SK-N-SH (cell line): ENCODE results near the gene MAD1L1.
"Not testable (repeated sequence)": the region's sequence is repeated elsewhere in the genome, so short reads cannot be mapped to it uniquely, and the experiment has no call there.

Experiments
- CHD2 ChIP-seq: fragments of 150-350 bp; IDR thresholded peaks from 2 replicates; pipeline ENCODE4 v1.6.1; 2018; ENCODE audit warnings: low read length; ENCODE audit not compliant: partially characterized antibody
- GABPA ChIP-seq: IDR thresholded peaks from 2 replicates; pipeline ENCODE4 v1.4.0; 2012; ENCODE audit warnings: low read depth, mild to moderate bottlenecking
- GATA2 ChIP-seq: sonication (generic); formaldehyde crosslinking; IDR thresholded peaks from 2 replicates; pipeline ENCODE4 v1.5.0; 2020; ENCODE audit warnings: mild to moderate bottlenecking, missing genetic modification reagents
- MXI1 ChIP-seq: IDR thresholded peaks from 2 replicates; pipeline ENCODE4 v1.6.1; 2012; ENCODE audit warnings: mild to moderate bottlenecking, low read depth, low read length, improper control_type of control experiment
- NFIC ChIP-seq: IDR thresholded peaks from 2 replicates; pipeline ENCODE4 v1.4.0; 2012; ENCODE audit warnings: borderline replicate concordance
- RAD21 ChIP-seq: IDR thresholded peaks from 2 replicates; pipeline ENCODE4 v1.6.1; 2012; ENCODE audit warnings: mild to moderate bottlenecking, low read length
- RCOR1 ChIP-seq: fragments of 150-350 bp; IDR thresholded peaks from 2 replicates; pipeline ENCODE4 v1.6.1; 2017; ENCODE audit warnings: antibody characterized with exemption, low read length
- RFX5 ChIP-seq: IDR thresholded peaks from 2 replicates; pipeline ENCODE4 v1.6.1; 2012; ENCODE audit warnings: mild to moderate bottlenecking, improper control_type of control experiment, low read length
- RXRA ChIP-seq: IDR thresholded peaks from 2 replicates; pipeline ENCODE4 v1.4.0; 2012; ENCODE audit warnings: low read depth, mild to moderate bottlenecking, borderline replicate concordance
- YY1 ChIP-seq: IDR thresholded peaks from 2 replicates; pipeline ENCODE4 v1.4.0; 2012; ENCODE audit warnings: low read depth, mild to moderate bottlenecking
- TF ChIP-seq, protein P1 (sequence below): fragments of 200-600 bp; sonication (generic); IDR thresholded peaks from 2 replicates; pipeline ENCODE4 v1.6.1; 2017; ENCODE audit warnings: antibody characterized with exemption, mild to moderate bottlenecking, moderate library complexity
- TF ChIP-seq, protein P2 (sequence below): IDR thresholded peaks from 2 replicates; pipeline ENCODE4 v1.6.1; 2012; ENCODE audit warnings: mild to moderate bottlenecking, low read depth, low read length, moderate library complexity

DNA sequence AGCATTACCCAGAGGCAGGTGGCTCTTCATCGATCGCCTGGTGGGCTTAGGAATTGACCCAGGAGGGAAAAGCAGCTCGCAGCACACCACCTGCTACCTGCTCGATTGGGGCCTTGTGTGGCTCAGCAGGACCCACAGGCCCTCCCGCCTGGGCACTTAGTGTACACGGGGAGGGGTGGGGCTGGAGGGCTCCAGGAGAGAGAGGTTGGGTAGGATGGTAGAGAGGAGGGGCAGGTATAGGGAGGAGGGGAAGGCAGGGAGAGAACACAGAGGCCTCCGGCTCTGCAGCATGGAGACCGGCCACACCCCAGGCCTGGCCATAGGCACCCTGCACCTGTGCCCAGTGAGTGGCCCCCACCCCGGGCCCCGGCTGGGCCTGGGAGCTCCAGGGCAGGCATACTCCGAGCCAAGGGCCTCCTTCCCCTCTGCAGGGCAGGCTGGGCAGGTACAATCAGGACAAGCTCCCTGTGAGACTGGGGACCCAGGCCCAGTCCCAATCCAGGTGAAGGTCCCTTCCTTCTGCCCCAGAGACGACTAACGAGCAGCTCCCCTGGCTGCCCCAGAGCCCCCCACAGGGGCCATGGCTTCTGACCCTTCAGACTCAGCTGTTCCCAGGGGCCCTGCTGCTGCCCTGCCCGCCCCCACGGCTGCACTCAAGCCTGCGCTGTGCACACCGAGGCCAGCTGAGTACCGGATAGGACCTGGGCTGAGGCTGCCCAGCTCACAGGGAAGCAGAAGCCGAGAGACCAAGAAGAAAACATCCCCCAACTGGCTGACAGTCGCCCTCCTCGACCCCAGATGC lies 358.0 kb downstream of the MAD1L1 start:
- not testable (repeated sequence) for TF ChIP-seq CHD2; RCOR1; GABPA; RFX5; RAD21; NFIC; MXI1; RXRA; YY1; GATA2 (CRISPR knock-in tag)
- TF ChIP-seq, protein P1, sequence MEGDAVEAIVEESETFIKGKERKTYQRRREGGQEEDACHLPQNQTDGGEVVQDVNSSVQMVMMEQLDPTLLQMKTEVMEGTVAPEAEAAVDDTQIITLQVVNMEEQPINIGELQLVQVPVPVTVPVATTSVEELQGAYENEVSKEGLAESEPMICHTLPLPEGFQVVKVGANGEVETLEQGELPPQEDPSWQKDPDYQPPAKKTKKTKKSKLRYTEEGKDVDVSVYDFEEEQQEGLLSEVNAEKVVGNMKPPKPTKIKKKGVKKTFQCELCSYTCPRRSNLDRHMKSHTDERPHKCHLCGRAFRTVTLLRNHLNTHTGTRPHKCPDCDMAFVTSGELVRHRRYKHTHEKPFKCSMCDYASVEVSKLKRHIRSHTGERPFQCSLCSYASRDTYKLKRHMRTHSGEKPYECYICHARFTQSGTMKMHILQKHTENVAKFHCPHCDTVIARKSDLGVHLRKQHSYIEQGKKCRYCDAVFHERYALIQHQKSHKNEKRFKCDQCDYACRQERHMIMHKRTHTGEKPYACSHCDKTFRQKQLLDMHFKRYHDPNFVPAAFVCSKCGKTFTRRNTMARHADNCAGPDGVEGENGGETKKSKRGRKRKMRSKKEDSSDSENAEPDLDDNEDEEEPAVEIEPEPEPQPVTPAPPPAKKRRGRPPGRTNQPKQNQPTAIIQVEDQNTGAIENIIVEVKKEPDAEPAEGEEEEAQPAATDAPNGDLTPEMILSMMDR: not testable (repeated sequence)
- TF ChIP-seq, protein P2, sequence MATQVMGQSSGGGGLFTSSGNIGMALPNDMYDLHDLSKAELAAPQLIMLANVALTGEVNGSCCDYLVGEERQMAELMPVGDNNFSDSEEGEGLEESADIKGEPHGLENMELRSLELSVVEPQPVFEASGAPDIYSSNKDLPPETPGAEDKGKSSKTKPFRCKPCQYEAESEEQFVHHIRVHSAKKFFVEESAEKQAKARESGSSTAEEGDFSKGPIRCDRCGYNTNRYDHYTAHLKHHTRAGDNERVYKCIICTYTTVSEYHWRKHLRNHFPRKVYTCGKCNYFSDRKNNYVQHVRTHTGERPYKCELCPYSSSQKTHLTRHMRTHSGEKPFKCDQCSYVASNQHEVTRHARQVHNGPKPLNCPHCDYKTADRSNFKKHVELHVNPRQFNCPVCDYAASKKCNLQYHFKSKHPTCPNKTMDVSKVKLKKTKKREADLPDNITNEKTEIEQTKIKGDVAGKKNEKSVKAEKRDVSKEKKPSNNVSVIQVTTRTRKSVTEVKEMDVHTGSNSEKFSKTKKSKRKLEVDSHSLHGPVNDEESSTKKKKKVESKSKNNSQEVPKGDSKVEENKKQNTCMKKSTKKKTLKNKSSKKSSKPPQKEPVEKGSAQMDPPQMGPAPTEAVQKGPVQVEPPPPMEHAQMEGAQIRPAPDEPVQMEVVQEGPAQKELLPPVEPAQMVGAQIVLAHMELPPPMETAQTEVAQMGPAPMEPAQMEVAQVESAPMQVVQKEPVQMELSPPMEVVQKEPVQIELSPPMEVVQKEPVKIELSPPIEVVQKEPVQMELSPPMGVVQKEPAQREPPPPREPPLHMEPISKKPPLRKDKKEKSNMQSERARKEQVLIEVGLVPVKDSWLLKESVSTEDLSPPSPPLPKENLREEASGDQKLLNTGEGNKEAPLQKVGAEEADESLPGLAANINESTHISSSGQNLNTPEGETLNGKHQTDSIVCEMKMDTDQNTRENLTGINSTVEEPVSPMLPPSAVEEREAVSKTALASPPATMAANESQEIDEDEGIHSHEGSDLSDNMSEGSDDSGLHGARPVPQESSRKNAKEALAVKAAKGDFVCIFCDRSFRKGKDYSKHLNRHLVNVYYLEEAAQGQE: not testable (repeated sequence)
